Measurements from ENCODE around the gene IFT122. TPM values are rescaled to one million over a fixed set of nuclear protein-coding genes. Genes with fewer than 3 reads are reported as not detected.

Gene IFT122
- total RNA-seq, 2 donors from 2014 or later: 18.8 to 21.6 TPM

DNA sequence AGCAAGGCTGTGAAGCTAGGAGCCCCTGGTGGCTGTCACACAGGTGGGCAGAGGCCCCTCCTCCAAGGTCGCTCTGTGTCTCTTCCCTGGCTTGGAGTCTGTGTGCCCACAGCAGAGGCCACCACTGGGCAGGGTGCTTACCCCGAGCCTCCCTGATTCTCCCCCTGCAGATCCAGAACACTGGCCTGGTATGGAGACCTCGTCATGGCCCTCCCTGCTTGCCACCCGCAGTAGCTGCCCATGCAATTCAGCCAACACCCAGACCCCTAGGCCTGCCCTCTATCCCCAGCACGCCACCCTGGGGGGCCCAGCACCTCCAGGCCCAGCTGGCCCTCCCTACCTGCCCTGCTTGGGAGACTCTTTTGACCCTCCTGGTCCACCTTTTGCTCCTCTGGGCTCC is 82.9 kb downstream of the IFT122 start:
- intact Hi-C loops (cut with DNase I, micrococcal nuclease): no loop called here
- ATAC-seq (no peak), DNase-seq (no peak)

DNA sequence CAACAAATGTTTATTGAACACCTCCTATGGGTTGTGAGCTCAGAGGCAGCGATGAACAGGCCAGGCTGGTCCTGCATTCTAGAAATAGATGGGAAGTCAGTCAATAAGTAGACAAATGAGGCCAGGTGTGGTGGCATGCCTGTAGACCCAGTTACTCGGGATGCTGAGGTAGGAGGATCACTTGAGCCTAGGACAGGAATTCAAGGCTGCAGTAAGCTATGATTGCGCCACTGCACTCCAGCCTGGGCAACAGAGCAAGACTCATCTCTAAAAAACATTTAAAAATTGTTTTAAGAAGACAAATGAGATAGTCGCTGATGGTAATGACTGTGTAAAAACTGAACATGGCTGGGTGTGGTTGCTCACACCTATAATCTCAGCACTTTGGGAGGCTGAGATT is 84.1 kb downstream of the IFT122 start:
- no peak for ATAC-seq
- DNase-seq: no peak
- intact Hi-C loops (cut with DNase I, micrococcal nuclease): no loop called here

DNA sequence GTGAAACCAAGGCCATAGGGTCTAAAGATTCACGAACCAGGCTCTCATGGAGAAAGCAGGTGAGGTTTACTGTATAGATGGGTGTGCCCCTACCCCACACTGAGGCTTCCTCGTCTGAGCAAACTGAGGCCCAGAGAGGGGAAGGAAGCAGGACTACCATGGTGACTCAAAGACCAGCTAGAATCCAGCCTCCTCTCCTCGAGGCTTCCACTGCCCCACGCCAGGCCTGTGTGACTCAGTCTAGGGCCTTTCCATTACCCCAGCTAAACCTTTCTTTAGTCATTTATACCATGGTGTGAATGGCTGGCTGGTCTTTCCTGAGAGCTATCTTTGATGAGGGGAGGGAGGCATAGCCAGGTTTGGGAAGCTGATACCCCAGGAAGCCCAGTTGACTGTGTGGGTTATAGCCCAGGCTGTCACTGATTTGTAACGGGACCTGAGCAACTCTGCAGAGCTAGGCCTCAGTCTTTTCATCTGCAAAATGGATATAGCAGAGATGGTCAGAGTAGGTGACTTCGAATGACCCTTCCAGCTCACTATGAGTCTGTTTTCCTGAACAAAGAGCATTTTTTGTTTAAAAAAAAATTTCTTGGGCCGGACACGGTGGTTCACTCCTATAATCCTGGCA is 85.4 kb downstream of the IFT122 start:
- DNase-seq (no peak), ATAC-seq (no peak)
- intact Hi-C loops (cut with DNase I, micrococcal nuclease): no loop called here

DNA sequence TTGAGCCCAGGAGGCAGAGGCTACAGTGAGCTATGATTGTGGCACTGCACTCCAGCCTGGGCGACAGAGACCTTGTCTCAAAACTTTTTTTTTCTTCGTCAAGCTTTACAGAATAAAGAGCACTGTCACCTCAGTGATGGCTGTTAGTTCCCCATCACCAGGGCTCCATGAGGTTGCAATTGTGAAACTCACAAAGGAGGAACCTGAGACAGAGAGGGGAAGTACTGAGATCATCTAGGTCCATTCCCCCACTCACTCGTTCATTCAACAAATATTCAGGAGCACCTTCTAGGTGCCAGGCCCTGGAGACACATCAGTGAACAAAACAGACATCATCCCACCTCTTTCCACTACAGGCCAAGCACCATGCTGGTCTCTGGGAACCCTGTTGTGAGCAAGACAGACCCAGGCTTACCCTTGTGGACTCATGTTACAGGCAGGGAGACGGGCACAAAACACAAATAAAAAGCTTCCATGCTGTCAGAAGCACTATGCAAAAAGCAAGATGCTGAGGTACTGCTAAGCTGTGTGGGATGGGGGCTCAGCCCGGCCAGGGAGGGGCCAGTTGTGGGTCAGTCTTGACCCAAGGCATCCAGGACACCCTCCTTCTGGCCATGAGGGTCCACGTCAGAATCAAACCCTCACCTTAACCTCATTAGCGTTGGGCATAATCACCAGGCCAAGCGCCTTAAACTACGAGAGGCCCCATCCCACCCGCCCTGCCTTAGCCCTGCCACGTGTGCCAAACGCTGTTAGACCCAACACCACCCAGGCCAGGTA is 86.3 kb downstream of the IFT122 start:
- DNase-seq (no peak), ATAC-seq (no peak)
- intact Hi-C loops (cut with DNase I, micrococcal nuclease): no loop called here

DNA sequence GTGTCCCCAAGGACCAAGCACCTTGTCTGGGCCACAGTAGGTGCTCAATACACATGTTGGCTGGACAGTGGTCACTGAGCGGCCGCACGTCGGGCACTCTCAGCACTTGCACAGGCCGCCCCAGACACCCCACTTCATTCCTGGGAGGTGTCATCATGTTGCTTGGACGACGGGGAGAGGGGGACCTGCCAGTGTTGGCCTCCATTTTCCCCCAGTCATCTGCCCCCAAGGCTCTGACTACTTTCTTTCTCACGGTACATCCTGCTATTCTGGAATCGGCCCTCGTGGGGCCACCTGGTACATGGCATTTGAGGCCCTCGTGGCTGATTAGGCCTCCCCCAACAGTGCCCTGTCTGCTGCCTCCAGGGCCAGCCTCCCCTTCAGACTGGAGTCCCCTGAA is 87.2 kb downstream of the IFT122 start:
- intact Hi-C loops (cut with DNase I, micrococcal nuclease): no loop called here
- DNase-seq (no peak), ATAC-seq (no peak)

DNA sequence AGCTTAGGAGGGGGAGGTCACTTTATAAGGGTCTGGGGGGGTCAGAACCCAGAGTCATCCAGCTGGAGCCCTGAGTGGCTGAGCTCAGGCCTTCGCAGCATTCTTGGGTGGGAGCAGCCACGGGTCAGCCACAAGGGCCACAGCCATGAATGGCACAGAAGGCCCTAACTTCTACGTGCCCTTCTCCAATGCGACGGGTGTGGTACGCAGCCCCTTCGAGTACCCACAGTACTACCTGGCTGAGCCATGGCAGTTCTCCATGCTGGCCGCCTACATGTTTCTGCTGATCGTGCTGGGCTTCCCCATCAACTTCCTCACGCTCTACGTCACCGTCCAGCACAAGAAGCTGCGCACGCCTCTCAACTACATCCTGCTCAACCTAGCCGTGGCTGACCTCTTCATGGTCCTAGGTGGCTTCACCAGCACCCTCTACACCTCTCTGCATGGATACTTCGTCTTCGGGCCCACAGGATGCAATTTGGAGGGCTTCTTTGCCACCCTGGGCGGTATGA is 88.6 kb downstream of the IFT122 start, which contains the start of gene RHO:
Gene RHO, plus strand, starts transcription at position 51 of the 512 bp plus-strand sequence. Its CDS starts 95 bp downstream, at position 146.
- intact Hi-C loops (cut with DNase I, micrococcal nuclease): no loop called here
- DNase-seq: no peak

DNA sequence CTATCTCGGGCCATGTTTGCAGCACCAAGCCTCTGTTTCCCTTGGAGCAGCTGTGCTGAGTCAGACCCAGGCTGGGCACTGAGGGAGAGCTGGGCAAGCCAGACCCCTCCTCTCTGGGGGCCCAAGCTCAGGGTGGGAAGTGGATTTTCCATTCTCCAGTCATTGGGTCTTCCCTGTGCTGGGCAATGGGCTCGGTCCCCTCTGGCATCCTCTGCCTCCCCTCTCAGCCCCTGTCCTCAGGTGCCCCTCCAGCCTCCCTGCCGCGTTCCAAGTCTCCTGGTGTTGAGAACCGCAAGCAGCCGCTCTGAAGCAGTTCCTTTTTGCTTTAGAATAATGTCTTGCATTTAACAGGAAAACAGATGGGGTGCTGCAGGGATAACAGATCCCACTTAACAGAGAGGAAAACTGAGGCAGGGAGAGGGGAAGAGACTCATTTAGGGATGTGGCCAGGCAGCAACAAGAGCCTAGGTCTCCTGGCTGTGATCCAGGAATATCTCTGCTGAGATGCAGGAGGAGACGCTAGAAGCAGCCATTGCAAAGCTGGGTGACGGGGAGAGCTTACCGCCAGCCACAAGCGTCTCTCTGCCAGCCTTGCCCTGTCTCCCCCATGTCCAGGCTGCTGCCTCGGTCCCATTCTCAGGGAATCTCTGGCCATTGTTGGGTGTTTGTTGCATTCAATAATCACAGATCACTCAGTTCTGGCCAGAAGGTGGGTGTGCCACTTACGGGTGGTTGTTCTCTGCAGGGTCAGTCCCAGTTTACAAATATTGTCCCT is 89.6 kb downstream of the IFT122 start:
- DNase-seq (no peak), ATAC-seq (no peak)
- intact Hi-C loops (cut with DNase I, micrococcal nuclease): no loop called here

More for the DNA sequence above, 88.6 kb downstream of the IFT122 start, which contains the start of gene RHO:
- no peak for ATAC-seq

DNA sequence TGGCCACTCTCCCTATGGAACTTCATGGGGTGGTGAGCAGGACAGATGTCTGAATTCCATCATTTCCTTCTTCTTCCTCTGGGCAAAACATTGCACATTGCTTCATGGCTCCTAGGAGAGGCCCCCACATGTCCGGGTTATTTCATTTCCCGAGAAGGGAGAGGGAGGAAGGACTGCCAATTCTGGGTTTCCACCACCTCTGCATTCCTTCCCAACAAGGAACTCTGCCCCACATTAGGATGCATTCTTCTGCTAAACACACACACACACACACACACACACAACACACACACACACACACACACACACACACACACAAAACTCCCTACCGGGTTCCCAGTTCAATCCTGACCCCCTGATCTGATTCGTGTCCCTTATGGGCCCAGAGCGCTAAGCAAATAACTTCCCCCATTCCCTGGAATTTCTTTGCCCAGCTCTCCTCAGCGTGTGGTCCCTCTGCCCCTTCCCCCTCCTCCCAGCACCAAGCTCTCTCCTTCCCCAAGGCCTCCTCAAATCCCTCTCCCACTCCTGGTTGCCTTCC is 90.3 kb downstream of the IFT122 start:
- intact Hi-C loops (cut with DNase I, micrococcal nuclease): no loop called here
- ATAC-seq (no peak), DNase-seq (no peak)

DNA sequence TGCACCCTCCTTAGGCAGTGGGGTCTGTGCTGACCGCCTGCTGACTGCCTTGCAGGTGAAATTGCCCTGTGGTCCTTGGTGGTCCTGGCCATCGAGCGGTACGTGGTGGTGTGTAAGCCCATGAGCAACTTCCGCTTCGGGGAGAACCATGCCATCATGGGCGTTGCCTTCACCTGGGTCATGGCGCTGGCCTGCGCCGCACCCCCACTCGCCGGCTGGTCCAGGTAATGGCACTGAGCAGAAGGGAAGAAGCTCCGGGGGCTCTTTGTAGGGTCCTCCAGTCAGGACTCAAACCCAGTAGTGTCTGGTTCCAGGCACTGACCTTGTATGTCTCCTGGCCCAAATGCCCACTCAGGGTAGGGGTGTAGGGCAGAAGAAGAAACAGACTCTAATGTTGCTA is 90.8 kb downstream of the IFT122 start:
- ATAC-seq (no peak), DNase-seq (no peak)
- intact Hi-C loops (cut with DNase I, micrococcal nuclease): no loop called here

DNA sequence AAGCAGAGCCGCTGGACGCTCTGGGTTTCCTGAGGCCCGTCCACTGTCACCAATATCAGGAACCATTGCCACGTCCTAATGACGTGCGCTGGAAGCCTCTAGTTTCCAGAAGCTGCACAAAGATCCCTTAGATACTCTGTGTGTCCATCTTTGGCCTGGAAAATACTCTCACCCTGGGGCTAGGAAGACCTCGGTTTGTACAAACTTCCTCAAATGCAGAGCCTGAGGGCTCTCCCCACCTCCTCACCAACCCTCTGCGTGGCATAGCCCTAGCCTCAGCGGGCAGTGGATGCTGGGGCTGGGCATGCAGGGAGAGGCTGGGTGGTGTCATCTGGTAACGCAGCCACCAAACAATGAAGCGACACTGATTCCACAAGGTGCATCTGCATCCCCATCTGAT is 91.7 kb downstream of the IFT122 start:
- DNase-seq (no peak), ATAC-seq (no peak)
- intact Hi-C loops (cut with DNase I, micrococcal nuclease): no loop called here

DNA sequence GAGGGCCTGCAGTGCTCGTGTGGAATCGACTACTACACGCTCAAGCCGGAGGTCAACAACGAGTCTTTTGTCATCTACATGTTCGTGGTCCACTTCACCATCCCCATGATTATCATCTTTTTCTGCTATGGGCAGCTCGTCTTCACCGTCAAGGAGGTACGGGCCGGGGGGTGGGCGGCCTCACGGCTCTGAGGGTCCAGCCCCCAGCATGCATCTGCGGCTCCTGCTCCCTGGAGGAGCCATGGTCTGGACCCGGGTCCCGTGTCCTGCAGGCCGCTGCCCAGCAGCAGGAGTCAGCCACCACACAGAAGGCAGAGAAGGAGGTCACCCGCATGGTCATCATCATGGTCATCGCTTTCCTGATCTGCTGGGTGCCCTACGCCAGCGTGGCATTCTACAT is 92.2 kb downstream of the IFT122 start:
- intact Hi-C loops (cut with DNase I, micrococcal nuclease): no loop called here
- DNase-seq (no peak), ATAC-seq (no peak)

DNA sequence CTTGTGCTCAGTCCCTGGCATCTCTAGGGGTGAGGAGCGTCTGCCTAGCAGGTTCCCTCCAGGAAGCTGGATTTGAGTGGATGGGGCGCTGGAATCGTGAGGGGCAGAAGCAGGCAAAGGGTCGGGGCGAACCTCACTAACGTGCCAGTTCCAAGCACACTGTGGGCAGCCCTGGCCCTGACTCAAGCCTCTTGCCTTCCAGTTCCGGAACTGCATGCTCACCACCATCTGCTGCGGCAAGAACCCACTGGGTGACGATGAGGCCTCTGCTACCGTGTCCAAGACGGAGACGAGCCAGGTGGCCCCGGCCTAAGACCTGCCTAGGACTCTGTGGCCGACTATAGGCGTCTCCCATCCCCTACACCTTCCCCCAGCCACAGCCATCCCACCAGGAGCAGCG is 93.4 kb downstream of the IFT122 start:
- ATAC-seq (no peak), DNase-seq (no peak)
- intact Hi-C loops (cut with DNase I, micrococcal nuclease): no loop called here

DNA sequence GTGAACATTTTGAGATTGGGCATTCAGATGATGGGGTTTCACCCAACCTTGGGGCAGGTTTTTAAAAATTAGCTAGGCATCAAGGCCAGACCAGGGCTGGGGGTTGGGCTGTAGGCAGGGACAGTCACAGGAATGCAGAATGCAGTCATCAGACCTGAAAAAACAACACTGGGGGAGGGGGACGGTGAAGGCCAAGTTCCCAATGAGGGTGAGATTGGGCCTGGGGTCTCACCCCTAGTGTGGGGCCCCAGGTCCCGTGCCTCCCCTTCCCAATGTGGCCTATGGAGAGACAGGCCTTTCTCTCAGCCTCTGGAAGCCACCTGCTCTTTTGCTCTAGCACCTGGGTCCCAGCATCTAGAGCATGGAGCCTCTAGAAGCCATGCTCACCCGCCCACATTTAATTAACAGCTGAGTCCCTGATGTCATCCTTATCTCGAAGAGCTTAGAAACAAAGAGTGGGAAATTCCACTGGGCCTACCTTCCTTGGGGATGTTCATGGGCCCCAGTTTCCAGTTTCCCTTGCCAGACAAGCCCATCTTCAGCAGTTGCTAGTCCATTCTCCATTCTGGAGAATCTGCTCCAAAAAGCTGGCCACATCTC is 94.5 kb downstream of the IFT122 start:
- intact Hi-C loops (cut with DNase I, micrococcal nuclease): no loop called here
- no peak for DNase-seq
- ATAC-seq: no peak

DNA sequence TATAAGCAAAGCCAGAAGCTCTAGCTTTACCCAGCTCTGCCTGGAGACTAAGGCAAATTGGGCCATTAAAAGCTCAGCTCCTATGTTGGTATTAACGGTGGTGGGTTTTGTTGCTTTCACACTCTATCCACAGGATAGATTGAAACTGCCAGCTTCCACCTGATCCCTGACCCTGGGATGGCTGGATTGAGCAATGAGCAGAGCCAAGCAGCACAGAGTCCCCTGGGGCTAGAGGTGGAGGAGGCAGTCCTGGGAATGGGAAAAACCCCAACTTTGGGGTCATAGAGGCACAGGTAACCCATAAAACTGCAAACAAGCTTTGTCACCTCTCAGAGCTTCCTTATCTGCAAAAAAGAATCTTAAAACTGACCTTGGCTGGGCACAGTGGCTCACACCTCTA is 95.1 kb downstream of the IFT122 start:
- DNase-seq: no peak
- ATAC-seq: no peak
- intact Hi-C loops (cut with DNase I, micrococcal nuclease): no loop called here

DNA sequence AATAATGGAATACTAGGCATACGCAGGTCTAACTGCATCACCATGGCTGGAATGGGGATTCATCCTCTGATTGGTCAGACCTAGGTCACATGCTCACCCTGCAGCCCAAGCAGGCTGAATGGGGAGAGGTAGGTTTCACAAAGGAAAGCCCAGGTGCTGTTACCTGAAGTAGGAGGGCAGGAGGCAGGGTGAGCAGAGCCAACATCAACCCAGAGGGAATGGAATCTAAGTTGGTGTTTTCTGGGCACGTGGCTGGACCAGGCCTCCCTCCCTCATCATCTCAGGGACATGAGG is 96.3 kb downstream of the IFT122 start:
- intact Hi-C loops (cut with DNase I, micrococcal nuclease): no loop called here
- no peak for DNase-seq

DNA sequence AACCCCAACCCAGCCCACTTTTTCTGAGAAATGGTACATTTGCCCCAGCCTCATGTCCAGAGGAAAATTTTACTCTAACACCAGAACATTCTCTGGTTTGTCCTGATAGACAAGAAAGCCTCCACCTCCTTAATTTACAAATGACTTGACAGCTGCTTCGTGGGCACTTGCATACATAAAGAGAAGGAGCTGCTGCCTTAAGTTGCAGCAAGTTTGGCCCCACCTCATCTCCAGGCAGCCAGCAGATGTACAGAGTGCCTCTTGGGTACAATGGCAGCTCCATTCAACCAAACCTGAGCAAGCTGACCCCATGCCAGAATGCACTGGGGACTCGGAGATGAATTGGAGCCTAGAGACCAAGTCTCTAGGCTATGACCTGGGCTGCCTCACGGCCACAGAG is 96.8 kb downstream of the IFT122 start:
- intact Hi-C loops (cut with DNase I, micrococcal nuclease): no loop called here
- ATAC-seq (no peak), DNase-seq (no peak)

More for the DNA sequence above, 96.3 kb downstream of the IFT122 start:
- no peak for ATAC-seq

DNA sequence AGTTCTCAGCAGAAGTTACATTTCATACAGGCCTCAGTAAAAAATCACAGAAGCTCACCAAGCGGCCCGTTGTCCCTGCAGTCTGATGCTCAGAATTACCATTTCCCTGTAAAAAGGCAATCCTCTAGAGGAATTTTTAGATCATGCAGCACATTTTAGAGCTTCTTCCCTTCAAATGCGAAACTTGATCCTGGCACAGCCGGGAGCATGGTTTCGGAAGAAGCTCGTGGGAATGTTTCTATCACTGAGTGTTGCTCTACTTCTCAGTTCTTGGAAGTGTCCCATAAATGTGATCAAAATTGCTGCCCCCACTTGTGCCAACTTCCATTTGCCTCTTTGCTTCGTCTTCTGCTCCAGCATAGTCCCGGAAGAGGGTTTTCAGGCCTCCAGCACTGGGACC is 99.2 kb downstream of the IFT122 start:
- intact Hi-C loops (cut with DNase I, micrococcal nuclease): no loop called here
- DNase-seq: no peak
- ATAC-seq: no peak

DNA sequence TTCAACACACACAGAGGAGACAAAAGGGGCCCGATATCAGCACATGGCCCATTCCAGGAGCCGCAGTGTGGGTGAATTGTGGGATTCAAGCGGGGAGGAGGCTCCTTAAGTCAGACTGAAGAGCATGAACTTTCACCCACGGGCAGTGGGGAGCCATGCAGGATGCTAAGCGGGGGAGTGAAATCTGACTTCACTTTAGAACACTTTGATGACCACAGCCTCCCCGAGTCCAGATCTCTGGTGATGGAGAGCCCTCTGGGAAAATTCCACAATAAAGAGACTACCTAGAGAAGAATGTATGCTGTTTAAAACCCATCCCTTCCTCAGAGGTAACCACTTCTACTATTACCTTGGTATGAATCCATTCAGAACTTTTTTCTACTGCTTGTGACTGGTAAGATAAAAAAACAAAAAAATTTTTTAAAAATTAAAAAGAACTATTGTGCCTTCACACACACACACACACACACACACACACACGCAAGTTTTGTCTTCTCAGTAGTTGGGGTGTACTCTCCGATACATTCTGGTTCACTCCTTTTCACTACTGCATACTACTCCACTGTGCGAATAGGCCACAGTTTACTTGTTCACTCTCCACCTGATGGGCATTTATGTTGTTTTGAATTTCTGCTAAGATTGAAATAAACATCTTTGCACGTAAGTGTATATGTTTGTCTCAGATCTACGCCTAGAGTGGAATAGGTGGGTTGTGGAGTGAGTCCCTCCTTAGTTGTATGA is 100.9 kb downstream of the IFT122 start:
- ATAC-seq (no peak), DNase-seq (no peak)
- intact Hi-C loops (cut with DNase I, micrococcal nuclease): no loop called here

DNA sequence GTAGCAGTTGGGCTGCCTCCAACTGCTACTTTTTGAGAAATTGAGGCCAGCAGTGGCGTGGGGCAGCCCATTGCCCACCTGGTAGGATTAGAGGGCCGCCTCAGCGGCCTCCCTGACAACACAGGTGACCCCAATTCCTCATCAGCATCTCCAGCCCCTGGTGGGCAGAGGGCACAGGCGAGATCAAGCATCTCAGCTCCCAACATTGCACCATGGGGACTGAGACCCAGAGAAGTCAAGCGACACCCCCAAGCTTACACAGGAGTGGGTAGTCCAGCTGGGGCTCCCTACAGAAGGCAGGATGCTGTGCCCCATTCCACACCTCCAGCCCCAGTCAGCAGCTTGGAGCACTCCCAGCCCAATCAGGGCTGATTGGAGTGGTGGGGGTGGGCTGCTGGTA is 102.7 kb downstream of the IFT122 start:
- ATAC-seq (no peak), DNase-seq (no peak)
- intact Hi-C loops (cut with DNase I, micrococcal nuclease): no loop called here
